H1 (cell line): Measurements from ENCODE around the gene TTC28. TPM values are rescaled to one million over a fixed set of nuclear protein-coding genes. Genes with fewer than 3 reads are reported as not detected.

ENCODE experiments used
- CTCF ChIA-PET: fragments of 300-600 bp; sonication (Branson Sonifier 250); formaldehyde crosslinking; loops from one replicate; lab custom pipeline; 2021; ENCODE audit not compliant: partially characterized antibody; lab: Charles Lee
- POLR2A ChIA-PET: fragments of 300-600 bp; sonication (Branson Sonifier 250); formaldehyde crosslinking; loops from one replicate; lab custom pipeline; 2021; ENCODE audit warnings: inconsistent platforms; ENCODE audit not compliant: partially characterized antibody; lab: Charles Lee
- DNase-seq, 2 experiments: peaks; one replicate each; pipeline versions ENCODE4 v3.0.0 to v3.0.0-alpha.2; 2010 to 2022; ENCODE audit warnings: low spot score in 2 of 2, low read depth in 1 of 2, mixed read lengths in 1 of 2
- FAIRE-seq: peaks from 2 replicates; lab custom pipeline; 2011; peaks lifted over from hg19 to GRCh38; lab: Jason Lieb, UNC
- H2AFZ ChIP-seq: 2 replicates; pipeline ENCODE4 v1.8.1; 2012; ENCODE audit warnings: low read length, inconsistent platforms
- H2AK5ac ChIP-seq: 2 replicates; pipeline ENCODE4 v1.6.1; 2013; ENCODE audit warnings: low read depth, low read length
- H2BK120ac ChIP-seq: replicated peaks from 2 replicates; pipeline ENCODE3; 2013; ENCODE audit warnings: low read depth, low read length, inconsistent platforms
- H2BK12ac ChIP-seq: 2 replicates; pipeline ENCODE4 v1.6.1; 2013; ENCODE audit warnings: low read depth, low read length
- H2BK15ac ChIP-seq: 2 replicates; pipeline ENCODE4 v1.6.1; 2013; ENCODE audit warnings: low read length
- H2BK20ac ChIP-seq: 2 replicates; pipeline ENCODE4 v1.6.1; 2013; ENCODE audit warnings: low read length
- H2BK5ac ChIP-seq: 2 replicates; pipeline ENCODE4 v1.6.1; 2013; ENCODE audit warnings: low read depth, low read length
- H3K14ac ChIP-seq: 2 replicates; pipeline ENCODE4 v1.6.1; 2013; ENCODE audit warnings: inconsistent platforms; ENCODE audit not compliant: insufficient read length
- H3K18ac ChIP-seq: 2 replicates; pipeline ENCODE4 v1.6.1; 2013; ENCODE audit warnings: low read length; ENCODE audit errors: extremely low read depth
- H3K23ac ChIP-seq: 2 replicates; pipeline ENCODE4 v1.6.1; 2013; ENCODE audit warnings: inconsistent platforms; ENCODE audit not compliant: insufficient read length
- H3K23me2 ChIP-seq: 2 replicates; pipeline ENCODE4 v1.6.1; 2013; ENCODE audit warnings: low read depth, low read length
- H3K27ac ChIP-seq: 2 replicates; pipeline ENCODE4 v1.6.1; 2011; ENCODE audit warnings: low read depth, low read length, inconsistent platforms
- H3K27me3 ChIP-seq, 4 experiments: replicated peaks in 1 of 4; 1 replicate in 1 of 4; 2 replicates in 3 of 4; pipeline versions ENCODE4 v1.6.1 to v1.8.1; 2011 to 2013; ENCODE audit warnings: low read length in 3 of 4, mild to moderate bottlenecking in 3 of 4, inconsistent platforms in 2 of 4, mixed read lengths in 2 of 4, moderate library complexity in 1 of 4; ENCODE audit not compliant: control insufficient read depth in 3 of 4, insufficient read depth in 3 of 4; ENCODE audit errors: extremely low read depth in 1 of 4
- H3K36me3 ChIP-seq, 4 experiments: 2 replicates each; pipeline versions ENCODE4 v1.6.1 to v1.8.1; 2011 to 2013; ENCODE audit warnings: mild to moderate bottlenecking in 4 of 4, low read length in 3 of 4, moderate library complexity in 2 of 4, control low read depth in 1 of 4, inconsistent platforms in 1 of 4; ENCODE audit not compliant: insufficient read depth in 4 of 4, control insufficient read depth in 2 of 4
- H3K4ac ChIP-seq: replicated peaks from 2 replicates; pipeline ENCODE3; 2013; ENCODE audit warnings: low read length, low read depth, mixed read lengths, inconsistent platforms; ENCODE audit not compliant: insufficient read length
- H3K4me1 ChIP-seq, 4 experiments: replicated peaks in 1 of 4; 1 replicate in 1 of 4; 2 replicates in 3 of 4; pipeline versions ENCODE4 v1.6.1 to v1.8.1; 2011 to 2013; ENCODE audit warnings: low read length in 3 of 4, inconsistent platforms in 2 of 4, mixed read lengths in 1 of 4; ENCODE audit not compliant: insufficient read depth in 4 of 4, control insufficient read depth in 3 of 4
- H3K4me2 ChIP-seq, 2 experiments: 2 replicates each; pipeline versions ENCODE4 v1.6.1 to v1.8.1; 2011 to 2013; ENCODE audit warnings: low read depth in 2 of 2, low read length in 2 of 2, control low read depth in 1 of 2, inconsistent platforms in 1 of 2, mild to moderate bottlenecking in 1 of 2; ENCODE audit not compliant: insufficient read depth in 1 of 2
- H3K4me3 ChIP-seq, 4 experiments: fragments of 200-600, 300-600 bp in 1 of 4; sonication (generic), shearing (Covaris generic), sonication (Bioruptor Twin) in 1 of 4; 2 replicates each; pipeline versions ENCODE4 v1.5.1 to v1.8.1; 2011 to 2016; ENCODE audit warnings: low read length in 4 of 4, low read depth in 3 of 4, control low read depth in 2 of 4, inconsistent platforms in 2 of 4, mild to moderate bottlenecking in 2 of 4, mixed read lengths in 1 of 4, moderate library complexity in 1 of 4; ENCODE audit not compliant: insufficient read depth in 2 of 4; ENCODE audit errors: extremely low read depth in 1 of 4
- H3K56ac ChIP-seq: replicated peaks from 2 replicates; pipeline ENCODE3; 2013; ENCODE audit warnings: low read depth, mild to moderate bottlenecking, mixed read lengths, low read length, inconsistent platforms; ENCODE audit not compliant: insufficient read length
- H3K79me1 ChIP-seq: 2 replicates; pipeline ENCODE4 v1.6.1; 2013; ENCODE audit warnings: low read depth, low read length, control low read depth
- H3K79me2 ChIP-seq, 2 experiments: 2 replicates each; pipeline versions ENCODE4 v1.6.1 to v1.8.1; 2012 to 2013; ENCODE audit warnings: low read length in 2 of 2, mild to moderate bottlenecking in 2 of 2, inconsistent platforms in 1 of 2; ENCODE audit not compliant: insufficient read depth in 2 of 2, control insufficient read depth in 1 of 2
- H3K9ac ChIP-seq, 4 experiments: replicated peaks in 1 of 4; 1 replicate in 1 of 4; 2 replicates in 3 of 4; pipeline versions ENCODE4 v1.6.1 to v1.8.1; 2011 to 2013; ENCODE audit warnings: low read depth in 3 of 4, low read length in 3 of 4, control low read depth in 2 of 4, mild to moderate bottlenecking in 2 of 4, moderate library complexity in 2 of 4, inconsistent platforms in 1 of 4; ENCODE audit errors: extremely low read depth in 1 of 4
- H3K9me3 ChIP-seq, 2 experiments: 2 replicates each; pipeline versions ENCODE4 v1.6.1 to v1.8.1; 2012 to 2013; ENCODE audit warnings: mild to moderate bottlenecking in 2 of 2, moderate library complexity in 2 of 2, control low read depth in 1 of 2, inconsistent platforms in 1 of 2, low read depth in 1 of 2, low read length in 1 of 2, mixed read lengths in 1 of 2; ENCODE audit not compliant: insufficient read depth in 2 of 2
- H4K20me1 ChIP-seq, 2 experiments: replicated peaks in 1 of 2; 2 replicates each; pipeline versions ENCODE3 to v1.8.1; 2011 to 2013; ENCODE audit warnings: inconsistent platforms in 2 of 2, low read length in 2 of 2, mild to moderate bottlenecking in 1 of 2; ENCODE audit not compliant: insufficient read depth in 2 of 2, control insufficient read depth in 1 of 2
- H4K5ac ChIP-seq: 2 replicates; pipeline ENCODE4 v1.6.1; 2013; ENCODE audit warnings: low read length, low read depth, mixed read lengths, inconsistent platforms; ENCODE audit not compliant: insufficient read length
- H4K8ac ChIP-seq: 2 replicates; pipeline ENCODE4 v1.8.0; 2013; ENCODE audit warnings: mild to moderate bottlenecking, moderate library complexity, low read length, inconsistent platforms; ENCODE audit not compliant: insufficient read depth; ENCODE audit errors: extremely low read depth
- H4K91ac ChIP-seq: replicated peaks from 2 replicates; pipeline ENCODE3; 2013; ENCODE audit warnings: low read length, mixed read lengths, inconsistent platforms; ENCODE audit not compliant: insufficient read length
- NRF1 ChIP-seq: IDR thresholded peaks from 2 replicates; pipeline ENCODE4 v1.6.1; 2011; ENCODE audit warnings: mild to moderate bottlenecking, low read depth, low read length, improper control_type of control experiment
- POLR2A ChIP-seq, 2 experiments: IDR thresholded peaks; 1 replicate in 1 of 2; 2 replicates in 1 of 2; pipeline ENCODE4 v1.6.1; 2011; ENCODE audit warnings: low read depth in 2 of 2, low read length in 2 of 2, mild to moderate bottlenecking in 2 of 2; ENCODE audit errors: control extremely low read depth in 1 of 2
- WGBS, 2 experiments: shearing (Covaris generic) in 1 of 2; methylation state at CpG; one replicate each; pipeline versions ENCODE4 v1.1.6 to v1.1.7; 2013 to 2015; ENCODE audit warnings: low lambda C conversion rate in 2 of 2, mixed read lengths in 2 of 2, inconsistent platforms in 1 of 2, low coverage in 1 of 2, missing lambda C conversion rate in 1 of 2; ENCODE audit not compliant: insufficient replicate concordance in 2 of 2, insufficient coverage in 1 of 2, insufficient read length in 1 of 2; ENCODE audit errors: extremely low coverage in 1 of 2, missing lambda C conversion rate in 1 of 2; 5-methylcytosine and 5-hydroxymethylcytosine counted together
- polyA plus RNA-seq, 7 experiments: library from polyadenylated mRNA; depleted of rRNA in 3 of 7; stranded (reverse) in 5 of 7; unstranded in 2 of 7; fragments of >200 nt in 5 of 7; fragments of 200-250 nt in 2 of 7; gene quantifications; 1 replicate in 5 of 7; 2 replicates in 1 of 7; 4 replicates in 1 of 7; pipeline versions ENCODE4 v1.2.1 to v1.2.3, GENCODE V29; 2011 to 2013; ENCODE audit warnings: missing spikeins in 2 of 7, mixed read lengths in 2 of 7
- total RNA-seq: library from RNA; stranded (reverse); fragmentation: NEBNext Ultra II Directional; extraction: Animal tissue kit (Norgen Biotek cat#: 25700); gene quantifications from 2 replicates; pipeline ENCODE4 v1.2.1, GENCODE V29; 2021

TTC28 gene
- total and polyA plus RNA-seq, 2 of the 8 experiments (the other 6 are each of a cell fraction or from before 2014, with no cell fraction given), result 2.6 to 12.6 TPM

- H3K4me3 ChIP-seq, result no peak overlapping the region
- no peak overlapping the region for H2BK15ac ChIP-seq
- no peak overlapping the region for H4K5ac ChIP-seq
- H3K4me2 ChIP-seq, result no peak overlapping the region
- no peak overlapping the region for H3K9ac ChIP-seq
- no peak overlapping the region for H2AK5ac ChIP-seq
- H3K27me3 ChIP-seq, result no peaks in the 10 kb centered on the region
- H3K14ac ChIP-seq, result no peak overlapping the region
- no peak overlapping the region for H3K23ac ChIP-seq
- no peaks in the 10 kb centered on the region for H3K79me1 ChIP-seq
- no peaks in the 10 kb centered on the region for H4K20me1 ChIP-seq
- H2BK12ac ChIP-seq, result no peak overlapping the region
- no peak overlapping the region for H2AFZ ChIP-seq
- H3K18ac ChIP-seq, result no peak overlapping the region
- H3K4me1 ChIP-seq, result peaks cover 0 to 9% (median 6%) of the 10 kb centered on the region in 4 experiments; a peak in 3 of 7 replicates
- no peak overlapping the region for H2BK5ac ChIP-seq
- no peak overlapping the region for H4K8ac ChIP-seq
- H3K27ac ChIP-seq, result no peak overlapping the region
- no peak for TF ChIP-seq POLR2A (IDR thresholded peaks at IDR 0.05; ENCODE audit: control extremely low read depth in 1 of 2, low read depth in 2 of 2, low read length in 2 of 2)
- TF ChIP-seq NRF1, result no peak
- no peak overlapping the region for H4K91ac ChIP-seq
- ChIA-PET CTCF (interaction anchor here (0.8 to 1.3 kb wide), 2 partner anchors 101 to 163 kb away, joined by 3 read pairs; no protein-coding TSS in a partner anchor), POLR2A (no interaction called here)
- FAIRE-seq (no peak), DNase-seq (no peak)
- no peaks in the 10 kb centered on the region for H3K23me2 ChIP-seq
- WGBS, 2 experiments, result 93% methylated on average over 4 of the region's 4 CpGs; no CpG with 5 or more reads in 1 of the 2 experiments
- no peak overlapping the region for H2BK20ac ChIP-seq
- H3K36me3 ChIP-seq, result no peaks in the 10 kb centered on the region
- H3K4ac ChIP-seq, result no peak overlapping the region
- H2BK120ac ChIP-seq, result no peak overlapping the region
- no peak overlapping the region for H3K56ac ChIP-seq
- no peaks in the 10 kb centered on the region for H3K79me2 ChIP-seq
- no peaks in the 10 kb centered on the region; a peak in 1 of 4 replicates for H3K9me3 ChIP-seq
Measured at GRCh38 chr22:28151151-28151816, 528.4 kb downstream of the TTC28 start.
